ENCODE data around the gene CCDC167. TPM values are rescaled to one million over a fixed set of nuclear protein-coding genes. Genes with fewer than 3 reads are reported as not detected.

Gene CCDC167
- total RNA-seq, 4 donors from 2014 or later: 8.7 to 47.6 (median 18.5) TPM; not detected in 1

GRCh38 chr6:37512400-37513011, 12.8 kb upstream of the CCDC167 start:
- no peak for TF ChIP-seq POLR2A (IDR thresholded peaks at IDR 0.05)
- no peak for TF ChIP-seq CTCF (IDR thresholded peaks at IDR 0.05)
- H3K9me3 ChIP-seq: no peaks in the 10 kb centered on the region
- no peak for DNase-seq
- no peak overlapping the region for H3K27ac ChIP-seq
- H3K4me3 ChIP-seq: no peak overlapping the region
- no peaks in the 10 kb centered on the region for H3K27me3 ChIP-seq
- no peaks in the 10 kb centered on the region for H3K36me3 ChIP-seq
- intact Hi-C loops (cut with DNase I; ENCODE audit: low total_unique reads): no loop called here
- no peaks in the 10 kb centered on the region for H3K4me1 ChIP-seq

- H3K36me3 ChIP-seq: no peaks in the 10 kb centered on the region
- DNase-seq: no peak
- H3K4me3 ChIP-seq: no peak overlapping the region
- no peak for TF ChIP-seq POLR2A (IDR thresholded peaks at IDR 0.05)
- no peak for TF ChIP-seq CTCF (IDR thresholded peaks at IDR 0.05)
- intact Hi-C loops (cut with DNase I; ENCODE audit: low total_unique reads): no loop called here
- H3K27me3 ChIP-seq: no peaks in the 10 kb centered on the region
- H3K27ac ChIP-seq: no peak overlapping the region
- no peaks in the 10 kb centered on the region for H3K9me3 ChIP-seq
- no peaks in the 10 kb centered on the region for H3K4me1 ChIP-seq
Measured at GRCh38 chr6:37511910-37512399, 12.3 kb upstream of the CCDC167 start.

- TF ChIP-seq CTCF (IDR thresholded peaks at IDR 0.05) (no peak), POLR2A (IDR thresholded peaks at IDR 0.05) (no peak)
- no peaks in the 10 kb centered on the region for H3K36me3 ChIP-seq
- no peak for DNase-seq
- no peak overlapping the region for H3K4me3 ChIP-seq
- H3K27ac ChIP-seq: no peak overlapping the region
- no peaks in the 10 kb centered on the region for H3K9me3 ChIP-seq
- intact Hi-C loops (cut with DNase I; ENCODE audit: low total_unique reads): no loop called here
- no peaks in the 10 kb centered on the region for H3K27me3 ChIP-seq
- H3K4me1 ChIP-seq: no peaks in the 10 kb centered on the region
Measured at GRCh38 chr6:37511201-37511600, 11.5 kb upstream of the CCDC167 start.

- Histone ChIP-seq H3K4me1 (no peaks in the 10 kb centered on the region), H3K27me3 (no peaks in the 10 kb centered on the region), H3K4me3 (no peak overlapping the region), H3K9me3 (no peaks in the 10 kb centered on the region), H3K27ac (no peak overlapping the region), H3K36me3 (no peaks in the 10 kb centered on the region)
- no peak for DNase-seq
- TF ChIP-seq POLR2A (IDR thresholded peaks at IDR 0.05) (no peak), CTCF (IDR thresholded peaks at IDR 0.05) (no peak)
- intact Hi-C loops (cut with DNase I; ENCODE audit: low total_unique reads): no loop called here
Measured at GRCh38 chr6:37507690-37508421, 8.2 kb upstream of the CCDC167 start.

- DNase-seq: no peak
- no peak for TF ChIP-seq POLR2A (IDR thresholded peaks at IDR 0.05)
- TF ChIP-seq CTCF (IDR thresholded peaks at IDR 0.05): no peak
- no peaks in the 10 kb centered on the region for H3K4me1 ChIP-seq
- no peaks in the 10 kb centered on the region for H3K27me3 ChIP-seq
- no peaks in the 10 kb centered on the region for H3K9me3 ChIP-seq
- intact Hi-C loops (cut with DNase I; ENCODE audit: low total_unique reads): no loop called here
- no peak overlapping the region for H3K4me3 ChIP-seq
- no peaks in the 10 kb centered on the region for H3K36me3 ChIP-seq
- H3K27ac ChIP-seq: no peak overlapping the region
Measured at GRCh38 chr6:37507077-37507476, 7.4 kb upstream of the CCDC167 start.

Measured in uterus (tissue), 4 donors.